Breast epithelium (tissue), 4 donors: Measurements from ENCODE around the gene IGDCC3. TPM values are rescaled to one million over a fixed set of nuclear protein-coding genes. Genes with fewer than 3 reads are reported as not detected.

Experiments
- DNase-seq, 2 donors: peaks; one replicate each; pipeline ENCODE4 v3.0.0-alpha.2; 2019; ENCODE audit warnings: low spot score in 2 of 2
- H3K27ac ChIP-seq, 2 donors: fragments of 200-600 bp; sonication (generic) in 1 of 2; one replicate each; pipeline ENCODE4 v1.5.1; 2016 to 2019; ENCODE audit warnings: mild to moderate bottlenecking in 1 of 2
- H3K27me3 ChIP-seq, 2 donors: fragments of 200-600 bp; sonication (generic) in 1 of 2; one replicate each; pipeline versions ENCODE4 v1.5.1 to v1.6.0; 2017 to 2019; ENCODE audit warnings: control low read depth in 1 of 2, mild to moderate bottlenecking in 1 of 2
- H3K36me3 ChIP-seq: fragments of 200-600 bp; one replicate; pipeline ENCODE4 v1.5.1; 2019
- H3K4me1 ChIP-seq, 2 donors: fragments of 200-600 bp; sonication (generic); one replicate each; pipeline ENCODE4 v1.5.1; 2016 to 2019; ENCODE audit warnings: control low read depth in 1 of 2
- H3K4me3 ChIP-seq, 3 donors: fragments of 200-600 bp; sonication (generic); 1 replicate in 2 of 3; 2 replicates in 1 of 3; pipeline ENCODE4 v1.5.1; 2016 to 2019; ENCODE audit warnings: mild to moderate bottlenecking in 3 of 3, moderate library complexity in 2 of 3
- H3K9me3 ChIP-seq, 2 donors: fragments of 200-600 bp; sonication (generic) in 1 of 2; one replicate each; pipeline ENCODE4 v1.5.1; 2016 to 2019; ENCODE audit warnings: control low read depth in 1 of 2
- CTCF ChIP-seq, 3 donors: fragments of 450-650 bp; IDR thresholded peaks; one replicate each; pipeline ENCODE4 v1.5.1; 2016 to 2017; ENCODE audit warnings: antibody characterized with exemption in 3 of 3, mild to moderate bottlenecking in 3 of 3, moderate library complexity in 3 of 3
- POLR2A ChIP-seq: fragments of 450-650 bp; IDR thresholded peaks from one replicate; pipeline ENCODE4 v1.6.1; 2016; ENCODE audit warnings: antibody characterized with exemption, mild to moderate bottlenecking, moderate library complexity
- POLR2AphosphoS5 ChIP-seq, 3 donors: sonication (generic); formaldehyde crosslinking; IDR thresholded peaks; one replicate each; pipeline ENCODE4 v1.6.1; 2017; ENCODE audit warnings: antibody characterized with exemption in 3 of 3
- intact Hi-C: fragments of 100-400 bp; cut with DNase I; formaldehyde crosslinking; loops from one replicate; pipeline ENCODE4 v1.15.1; 2023; ENCODE audit warnings: low total_unique reads
- total RNA-seq, 3 donors: library from RNA; depleted of rRNA; stranded (reverse); fragments of >200 nt; gene quantifications; one replicate each; pipeline ENCODE4 v1.1.0, GENCODE V29; 2016

Gene IGDCC3
- total RNA-seq, 3 donors from 2014 or later = 0.33 to 1.8 TPM; not detected in 1

GRCh38 chr15:65334586-65335231 is 43.1 kb downstream of the IGDCC3 start:
- no peak for TF ChIP-seq POLR2A
- no peak for TF ChIP-seq POLR2AphosphoS5 (IDR thresholded peaks at IDR 0.05)
- no peak for TF ChIP-seq CTCF (IDR thresholded peaks at IDR 0.05)
- no peak for DNase-seq
- no peaks in the 10 kb centered on the region for H3K4me1 ChIP-seq
- H3K4me3 ChIP-seq = no peak overlapping the region
- no peaks in the 10 kb centered on the region for H3K36me3 ChIP-seq
- intact Hi-C loops = no loop called here
- H3K27me3 ChIP-seq = no peaks in the 10 kb centered on the region
- no peak overlapping the region for H3K27ac ChIP-seq
- no peaks in the 10 kb centered on the region for H3K9me3 ChIP-seq

GRCh38 chr15:65333856-65334255 is 43.9 kb downstream of the IGDCC3 start:
- Histone ChIP-seq H3K9me3 (no peaks in the 10 kb centered on the region), H3K4me1 (no peaks in the 10 kb centered on the region), H3K4me3 (no peak overlapping the region), H3K36me3 (no peaks in the 10 kb centered on the region), H3K27me3 (no peaks in the 10 kb centered on the region), H3K27ac (no peak overlapping the region)
- TF ChIP-seq POLR2A = no peak
- TF ChIP-seq CTCF (IDR thresholded peaks at IDR 0.05) = no peak
- TF ChIP-seq POLR2AphosphoS5 (IDR thresholded peaks at IDR 0.05) = no peak
- intact Hi-C loops = no loop called here
- DNase-seq = no peak

- H3K4me3 ChIP-seq = no peak overlapping the region
- no peaks in the 10 kb centered on the region for H3K4me1 ChIP-seq
- no peaks in the 10 kb centered on the region for H3K27me3 ChIP-seq
- H3K27ac ChIP-seq = no peak overlapping the region
- no peak for DNase-seq
- TF ChIP-seq POLR2A = no peak
- no peak for TF ChIP-seq CTCF (IDR thresholded peaks at IDR 0.05)
- TF ChIP-seq POLR2AphosphoS5 (IDR thresholded peaks at IDR 0.05) = no peak
- intact Hi-C loops = no loop called here
- H3K9me3 ChIP-seq = no peaks in the 10 kb centered on the region
- H3K36me3 ChIP-seq = no peaks in the 10 kb centered on the region
Observed at GRCh38 chr15:65333148-65333820, 44.5 kb downstream of the IGDCC3 start.

- Histone ChIP-seq H3K27me3 (no peaks in the 10 kb centered on the region), H3K36me3 (no peaks in the 10 kb centered on the region), H3K4me3 (no peak overlapping the region), H3K9me3 (no peaks in the 10 kb centered on the region), H3K4me1 (no peaks in the 10 kb centered on the region), H3K27ac (no peak overlapping the region)
- TF ChIP-seq POLR2A (no peak), POLR2AphosphoS5 (IDR thresholded peaks at IDR 0.05) (no peak), CTCF (IDR thresholded peaks at IDR 0.05) (no peak)
- DNase-seq = no peak
- intact Hi-C loops = no loop called here
Observed at GRCh38 chr15:65332391-65333147, 45.2 kb downstream of the IGDCC3 start.

- no peaks in the 10 kb centered on the region for H3K27me3 ChIP-seq
- no peaks in the 10 kb centered on the region for H3K4me1 ChIP-seq
- no peaks in the 10 kb centered on the region for H3K36me3 ChIP-seq
- no peak for DNase-seq
- no peak overlapping the region for H3K4me3 ChIP-seq
- H3K27ac ChIP-seq = no peak overlapping the region
- no peaks in the 10 kb centered on the region for H3K9me3 ChIP-seq
- intact Hi-C loops = loop anchor here (2.0 kb wide), 1 partner anchor 47 kb away; the partner anchor contains the start of gene IGDCC3
- TF ChIP-seq POLR2AphosphoS5 (IDR thresholded peaks at IDR 0.05) = no peak
- TF ChIP-seq CTCF (IDR thresholded peaks at IDR 0.05) = no peak
- TF ChIP-seq POLR2A = no peak
Observed at GRCh38 chr15:65331811-65332210, 46.0 kb downstream of the IGDCC3 start.
